Common myeloid progenitor, CD34-positive (primary cell): ENCODE results near the gene PNLIPRP2.

Experiments
- CTCF ChIA-PET: fragments of 350-600 bp; sonication (Branson Sonifier 250); formaldehyde crosslinking; loops from one replicate; lab custom pipeline; 2021; ENCODE audit warnings: antibody characterized with exemption; lab: Charles Lee
- POLR2A ChIA-PET: fragments of 350-600 bp; sonication (Branson Sonifier 250); formaldehyde crosslinking; loops from one replicate; lab custom pipeline; 2021; ENCODE audit warnings: antibody characterized with exemption; lab: Charles Lee
- DNase-seq, 3 donors: peaks; one replicate each; pipeline versions ENCODE4 v3.0.0 to v3.0.0-alpha.2; 2013
- H3K27ac ChIP-seq, 2 experiments: 1 replicate in 1 of 2; 2 replicates in 1 of 2; pipeline ENCODE4 v1.7.0; 2013; ENCODE audit warnings: inconsistent platforms in 2 of 2, low read length in 2 of 2, mild to moderate bottlenecking in 2 of 2, low read depth in 1 of 2, moderate library complexity in 1 of 2; ENCODE audit not compliant: severe bottlenecking in 2 of 2, insufficient read depth in 1 of 2, poor library complexity in 1 of 2
- H3K27me3 ChIP-seq, 5 experiments: replicated peaks in 2 of 5; 1 replicate in 3 of 5; 2 replicates in 2 of 5; pipeline versions ENCODE4 v1.6.1 to v1.7.0; 2013; ENCODE audit warnings: low read length in 4 of 5, mild to moderate bottlenecking in 2 of 5, moderate library complexity in 2 of 5, inconsistent platforms in 1 of 5; ENCODE audit not compliant: insufficient read depth in 5 of 5, control insufficient read depth in 4 of 5
- H3K36me3 ChIP-seq, 4 experiments: 1 replicate in 2 of 4; 2 replicates in 2 of 4; pipeline versions ENCODE4 v1.6.1 to v1.7.0; 2013; ENCODE audit warnings: low read length in 3 of 4, control low read depth in 1 of 4, mild to moderate bottlenecking in 1 of 4; ENCODE audit not compliant: control insufficient read depth in 4 of 4, insufficient read depth in 4 of 4
- H3K4me1 ChIP-seq, 4 experiments: 1 replicate in 3 of 4; 2 replicates in 1 of 4; pipeline versions ENCODE4 v1.6.1 to v1.7.1; 2013; ENCODE audit warnings: low read length in 3 of 4, mild to moderate bottlenecking in 3 of 4, control low read depth in 1 of 4, inconsistent platforms in 1 of 4, moderate library complexity in 1 of 4; ENCODE audit not compliant: control insufficient read depth in 4 of 4, insufficient read depth in 4 of 4; ENCODE audit errors: control extremely low read depth in 1 of 4
- H3K4me3 ChIP-seq, 7 experiments: 1 replicate in 4 of 7; 2 replicates in 3 of 7; pipeline versions ENCODE4 v1.5.1 to v1.7.0; 2013; ENCODE audit warnings: mild to moderate bottlenecking in 7 of 7, low read length in 6 of 7, moderate library complexity in 6 of 7, inconsistent platforms in 2 of 7, low read depth in 2 of 7, control low read depth in 1 of 7; ENCODE audit not compliant: insufficient read depth in 4 of 7, control insufficient read depth in 1 of 7; ENCODE audit errors: extremely low read depth in 1 of 7
- H3K9me3 ChIP-seq, 5 experiments: 1 replicate in 4 of 5; 2 replicates in 1 of 5; pipeline versions ENCODE4 v1.6.1 to v1.7.1; 2013; ENCODE audit warnings: low read length in 4 of 5, mild to moderate bottlenecking in 2 of 5, inconsistent platforms in 1 of 5, low read depth in 1 of 5, moderate library complexity in 1 of 5; ENCODE audit not compliant: control insufficient read depth in 4 of 5, insufficient read depth in 2 of 5; ENCODE audit errors: control extremely low read depth in 1 of 5
- WGBS: methylation state at CpG from one replicate; pipeline ENCODE4 v1.1.5; 2013; ENCODE audit not compliant: insufficient coverage; 5-methylcytosine and 5-hydroxymethylcytosine counted together

PNLIPRP2 gene

DNA sequence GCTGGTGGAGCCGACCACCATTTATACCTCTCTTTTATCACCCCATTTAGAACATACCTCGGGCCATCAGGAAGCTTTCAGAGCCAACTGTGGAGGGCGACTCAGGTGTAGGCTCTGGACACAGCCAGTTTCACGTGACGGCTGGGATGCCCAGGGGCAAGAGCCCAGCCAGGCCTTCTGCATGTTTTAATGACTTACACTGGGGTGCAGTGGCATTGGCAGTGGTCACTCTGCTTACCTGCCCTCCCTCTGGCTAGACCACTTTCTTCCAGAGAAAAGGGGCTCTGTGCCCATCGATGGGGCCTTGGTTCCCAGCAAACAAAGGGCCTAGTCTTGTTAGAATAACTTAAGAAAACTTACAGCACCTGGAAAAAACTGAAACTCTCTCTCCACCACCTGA lies 50.0 kb downstream of the PNLIPRP2 start:
- H3K4me1 ChIP-seq, result no peaks in the 10 kb centered on the region
- CTCF ChIA-PET, result no interaction called here
- H3K27ac ChIP-seq, result no peak overlapping the region
- POLR2A ChIA-PET, result interaction anchor here (0.6 kb wide), 1 partner anchor 11 kb away, joined by 3 read pairs; no protein-coding TSS in a partner anchor
- 89% methylated on average over 4 of the region's 6 CpGs for WGBS
- no peak overlapping the region for H3K4me3 ChIP-seq
- no peaks in the 10 kb centered on the region for H3K36me3 ChIP-seq
- peaks cover 0 to 4% (median 0%) of the 10 kb centered on the region in 5 experiments for H3K9me3 ChIP-seq
- no peak for DNase-seq
- peaks cover 4 to 77% (median 15%) of the 10 kb centered on the region in 5 experiments for H3K27me3 ChIP-seq

DNA sequence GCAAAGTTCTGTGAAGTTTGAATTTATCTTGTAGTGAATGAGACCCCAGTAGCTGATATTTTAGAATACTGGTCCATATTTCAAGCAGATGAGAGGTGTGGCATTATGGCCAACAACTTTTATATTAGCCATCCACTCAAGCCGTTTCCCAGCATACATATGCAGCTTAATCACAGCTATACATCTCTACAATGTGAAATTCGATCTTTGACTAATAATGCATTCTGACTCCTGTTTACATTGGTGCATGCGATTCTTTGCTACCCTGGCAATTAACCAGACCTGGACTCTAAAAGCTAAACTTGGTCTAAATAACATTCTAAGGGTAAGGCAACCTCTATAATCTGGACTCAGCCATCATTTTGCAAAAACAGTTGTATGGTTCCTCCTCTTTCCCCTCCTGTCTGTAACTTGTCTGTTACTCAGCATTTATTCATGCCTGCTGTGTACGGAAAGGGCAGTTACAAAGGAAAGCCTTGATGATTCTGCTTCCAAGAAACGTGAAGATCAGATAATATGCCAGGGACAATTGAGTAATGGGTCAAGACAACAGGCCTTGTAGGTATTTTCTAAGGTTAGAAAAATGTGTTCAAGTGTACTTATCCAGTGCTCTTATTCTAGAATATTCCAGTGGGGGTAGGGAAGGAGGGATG lies 50.6 kb downstream of the PNLIPRP2 start:
- Histone ChIP-seq H3K9me3 (peaks cover 0 to 4% (median 0%) of the 10 kb centered on the region in 5 experiments), H3K36me3 (no peaks in the 10 kb centered on the region), H3K27ac (no peak overlapping the region), H3K27me3 (peaks cover 4 to 81% (median 15%) of the 10 kb centered on the region in 5 experiments), H3K4me3 (no peak overlapping the region), H3K4me1 (no peaks in the 10 kb centered on the region)
- no peak for DNase-seq
- WGBS, result 77% methylated on average over 5 of the region's 5 CpGs
- CTCF ChIA-PET, result no interaction called here
- POLR2A ChIA-PET, result interaction anchor here (0.6 kb wide), 1 partner anchor 12 kb away, joined by 3 read pairs; no protein-coding TSS in a partner anchor

DNA sequence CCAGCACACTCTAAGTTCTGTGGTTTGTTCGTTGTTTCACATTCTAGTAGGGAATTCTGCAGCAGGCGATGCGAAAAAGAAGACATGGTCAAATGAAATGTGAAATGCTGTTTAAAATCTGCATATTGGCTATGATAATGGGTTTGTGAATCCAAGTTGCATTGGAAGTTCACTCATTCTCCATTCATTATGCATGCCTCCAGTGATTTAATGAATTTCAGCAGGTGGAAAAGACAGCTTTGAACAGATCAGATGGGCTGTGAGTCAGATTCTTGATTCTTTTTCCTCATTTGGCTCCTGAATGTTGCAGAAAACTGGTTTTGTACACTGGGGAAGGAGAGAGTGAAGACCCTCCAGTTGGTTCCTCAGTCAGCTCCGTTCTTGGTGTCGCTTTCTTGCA lies 52.1 kb downstream of the PNLIPRP2 start:
- Histone ChIP-seq H3K9me3 (peaks cover 0 to 4% (median 0%) of the 10 kb centered on the region in 5 experiments), H3K27ac (no peak overlapping the region), H3K36me3 (no peaks in the 10 kb centered on the region), H3K4me3 (no peak overlapping the region), H3K4me1 (no peaks in the 10 kb centered on the region), H3K27me3 (peaks cover 4 to 79% (median 15%) of the 10 kb centered on the region in 5 experiments)
- POLR2A ChIA-PET, result no interaction called here
- DNase-seq, result no peak
- WGBS, result 96% methylated on average over 5 of the region's 5 CpGs
- CTCF ChIA-PET, result no interaction called here

DNA sequence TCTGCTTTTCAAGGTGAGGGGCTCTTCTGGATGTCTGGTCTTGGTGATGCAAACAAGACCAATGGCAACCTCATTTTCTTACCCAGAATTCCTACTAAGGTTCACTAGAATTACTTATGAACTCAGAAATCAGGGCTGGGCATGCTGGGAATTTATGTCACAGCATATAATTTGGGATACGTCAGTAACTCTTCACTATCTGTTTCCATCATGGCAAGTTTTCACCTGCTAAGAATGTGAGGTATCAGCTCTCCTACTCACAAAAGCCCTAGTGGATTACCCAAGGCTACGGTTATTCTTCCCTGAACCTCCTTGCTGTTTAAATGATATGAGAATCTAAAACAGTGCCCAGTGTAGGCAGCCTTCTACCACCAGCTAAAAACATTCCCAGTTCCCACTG lies 53.1 kb downstream of the PNLIPRP2 start:
- peaks cover 0 to 4% (median 0%) of the 10 kb centered on the region in 5 experiments for H3K9me3 ChIP-seq
- POLR2A ChIA-PET, result no interaction called here
- H3K4me1 ChIP-seq, result no peaks in the 10 kb centered on the region
- peaks cover 5 to 74% (median 15%) of the 10 kb centered on the region in 5 experiments for H3K27me3 ChIP-seq
- 100% methylated on average over 1 of the region's 2 CpGs for WGBS
- H3K36me3 ChIP-seq, result no peaks in the 10 kb centered on the region
- no peak overlapping the region for H3K27ac ChIP-seq
- CTCF ChIA-PET, result no interaction called here
- no peak for DNase-seq
- H3K4me3 ChIP-seq, result no peak overlapping the region

DNA sequence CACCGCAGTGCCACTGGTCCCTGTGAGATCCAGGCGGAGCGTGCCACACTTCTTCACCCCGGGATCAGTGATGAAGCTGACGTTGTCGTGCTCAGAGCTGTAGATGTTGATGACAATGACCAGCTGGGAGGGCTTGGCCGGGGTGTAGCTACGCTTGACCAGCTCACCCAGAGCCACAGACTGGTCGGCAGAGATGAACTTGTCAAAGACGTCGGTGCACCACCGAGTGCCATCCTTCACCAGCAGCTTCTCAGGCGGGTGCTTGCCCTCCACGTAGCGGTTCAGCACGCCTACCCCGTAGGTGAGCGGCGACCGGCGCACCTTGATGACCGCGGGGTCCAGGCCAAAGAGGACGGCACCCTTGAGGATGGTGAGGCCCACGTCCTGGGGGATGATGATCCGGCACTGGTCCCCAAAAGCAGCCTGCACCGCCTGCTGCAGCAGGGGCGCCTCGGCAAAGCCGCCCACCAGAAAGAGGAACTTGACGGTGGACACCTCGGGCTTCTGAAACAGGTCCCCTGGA lies 54.2 kb downstream of the PNLIPRP2 start:
- Histone ChIP-seq H3K27me3 (peaks cover 5 to 63% (median 15%) of the 10 kb centered on the region in 5 experiments), H3K9me3 (peaks cover 0 to 4% (median 0%) of the 10 kb centered on the region in 5 experiments), H3K4me1 (no peaks in the 10 kb centered on the region), H3K27ac (no peak overlapping the region), H3K4me3 (no peak overlapping the region), H3K36me3 (no peaks in the 10 kb centered on the region)
- DNase-seq, result peak in 1 of 3 donors; percentile 25
- CTCF ChIA-PET, result interaction anchor here (0.6 kb wide), 1 partner anchor 113 kb away, joined by 3 read pairs; no protein-coding TSS in a partner anchor
- POLR2A ChIA-PET, result no interaction called here
- 72% methylated on average over 22 of the region's 32 CpGs for WGBS

DNA sequence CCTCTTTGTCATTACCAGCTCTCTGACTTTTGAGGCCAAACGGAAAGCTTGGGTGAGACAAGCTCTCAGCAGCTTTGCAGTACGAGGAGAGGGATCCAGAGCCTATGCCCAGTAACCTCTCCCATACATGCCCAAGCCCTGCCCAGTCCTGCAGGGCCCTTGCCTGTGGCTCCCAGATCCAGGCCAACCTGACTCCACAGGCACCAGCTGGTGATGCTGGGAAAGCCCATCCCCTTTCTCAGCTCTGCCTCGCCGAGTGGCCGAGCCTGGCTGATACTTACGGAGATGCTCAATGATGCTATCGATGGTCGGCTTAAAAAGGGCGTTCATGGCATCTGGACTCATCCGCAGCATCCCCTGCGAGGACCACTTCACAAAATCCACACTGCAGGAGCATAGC lies 55.4 kb downstream of the PNLIPRP2 start:
- Histone ChIP-seq H3K4me1 (no peaks in the 10 kb centered on the region), H3K27ac (no peak overlapping the region), H3K9me3 (no peaks in the 10 kb centered on the region), H3K36me3 (no peaks in the 10 kb centered on the region), H3K4me3 (no peak overlapping the region), H3K27me3 (peaks cover 5 to 53% (median 9%) of the 10 kb centered on the region in 5 experiments)
- ChIA-PET POLR2A (no interaction called here), CTCF (no interaction called here)
- DNase-seq, result no peak
- WGBS, result 95% methylated on average over 10 of the region's 11 CpGs

DNA sequence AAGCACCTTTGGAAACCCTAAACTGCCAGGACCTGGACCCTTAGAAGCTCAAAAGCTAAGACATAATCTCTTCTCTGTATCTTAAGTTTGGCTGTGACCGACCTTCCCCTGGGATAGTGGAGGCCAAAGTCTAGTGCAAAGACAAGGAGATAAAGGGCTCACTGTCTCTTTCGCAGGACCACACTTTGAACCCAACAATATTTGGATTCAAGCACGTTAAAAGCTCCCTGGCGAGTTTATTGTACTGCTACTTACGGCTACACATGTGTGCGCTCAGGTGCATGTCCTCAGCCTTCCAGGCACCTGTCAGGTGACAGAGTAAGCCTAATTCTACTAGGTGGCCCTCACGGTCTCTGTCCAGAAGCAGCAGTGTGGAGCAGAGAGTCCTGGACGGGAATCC lies 55.9 kb downstream of the PNLIPRP2 start:
- Histone ChIP-seq H3K4me3 (no peak overlapping the region), H3K27me3 (peaks cover 2 to 48% (median 7%) of the 10 kb centered on the region in 5 experiments), H3K9me3 (no peaks in the 10 kb centered on the region), H3K4me1 (no peaks in the 10 kb centered on the region), H3K27ac (no peak overlapping the region), H3K36me3 (no peaks in the 10 kb centered on the region)
- POLR2A ChIA-PET, result no interaction called here
- CTCF ChIA-PET, result no interaction called here
- WGBS, result 92% methylated on average over 8 of the region's 8 CpGs
- DNase-seq, result no peak
